ENCODE data around the gene NWD2.
"Not testable (repeated sequence)": the region's sequence is repeated elsewhere in the genome, so short reads cannot be mapped to it uniquely, and the experiment has no call there.

NWD2 gene, protein sequence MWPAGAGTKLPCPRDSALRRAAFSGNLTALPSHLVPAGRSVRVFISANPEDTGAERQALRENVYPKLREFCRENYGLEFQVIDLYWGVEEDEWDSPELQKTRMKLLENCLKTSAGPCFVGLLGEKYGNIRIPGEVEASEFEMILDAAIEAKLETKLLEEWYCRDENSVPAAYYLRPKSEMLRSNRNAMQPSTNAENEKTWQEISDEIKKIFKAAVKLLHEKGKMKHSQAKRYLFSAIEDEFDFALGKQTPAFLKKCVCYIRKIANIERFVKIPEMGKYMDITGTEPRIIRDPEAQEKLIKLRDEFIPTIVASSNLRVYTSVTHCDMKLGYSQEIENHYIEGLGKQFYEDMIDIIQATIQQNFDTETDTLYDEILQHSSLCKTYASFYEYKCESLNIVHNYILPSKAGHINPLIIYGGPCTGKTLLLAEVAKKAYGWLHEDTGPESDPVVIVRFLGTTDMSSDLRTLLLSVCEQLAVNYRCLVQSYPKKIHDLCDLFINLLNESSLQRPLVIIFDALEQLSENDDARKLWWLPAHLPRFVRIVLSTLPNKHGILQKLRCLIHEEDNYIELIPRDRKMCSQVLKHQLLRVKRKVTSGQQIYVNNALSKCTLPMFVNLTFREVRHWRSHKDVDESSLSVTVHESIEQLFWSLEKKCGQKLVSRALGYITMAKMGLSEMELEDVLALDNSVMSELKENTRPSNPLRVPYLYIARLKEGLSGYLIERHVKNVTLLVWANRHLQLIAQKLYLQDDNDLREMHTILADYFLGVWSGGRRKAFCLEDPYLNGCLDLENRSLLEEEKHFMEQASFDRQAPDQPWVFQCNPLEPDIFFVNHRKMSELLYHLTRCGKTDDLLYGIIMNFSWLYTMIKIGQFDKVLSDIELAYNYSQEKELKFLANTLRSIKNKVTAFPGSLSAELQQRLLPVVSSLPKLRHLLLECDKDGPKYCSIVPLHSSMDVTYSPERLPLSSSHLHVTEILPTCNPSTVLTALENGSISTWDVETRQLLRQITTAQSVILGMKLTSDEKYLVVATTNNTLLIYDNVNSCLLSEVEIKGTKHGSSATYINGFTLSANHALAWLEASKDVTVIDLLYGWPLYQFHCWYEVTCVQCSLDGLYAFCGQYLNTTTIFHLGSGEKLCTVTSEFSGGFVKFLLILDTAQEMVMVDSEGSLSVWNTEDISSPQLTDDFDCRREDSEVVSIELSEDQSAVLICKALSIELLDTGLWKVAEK (N-terminal part only)

GRCh38 chr4:37244583-37245390 is at the start of gene NWD2:
NWD2 (plus strand) TSS chr4:37244743; CDS start chr4:37245068, 325 bp downstream.
- no peak for DNase-seq (ENCODE audit: low spot score)

DNA sequence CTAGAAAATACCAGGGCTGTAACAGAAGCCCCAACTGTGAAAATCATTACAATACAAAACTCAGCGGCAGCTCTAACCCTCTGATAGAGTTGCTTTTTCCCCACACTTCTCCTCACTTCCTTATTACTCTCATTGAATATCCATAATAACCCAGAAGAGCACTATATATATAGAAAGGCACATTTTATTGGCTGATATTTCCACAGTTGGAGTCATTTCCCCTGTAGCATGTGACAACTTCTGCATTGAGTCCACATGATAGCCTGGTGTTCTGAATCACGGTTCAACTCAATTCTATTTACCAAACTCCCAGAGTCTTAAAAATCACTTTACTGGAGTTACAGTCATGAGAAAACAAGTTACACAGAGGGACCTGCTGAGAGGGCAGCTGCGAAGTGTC is 46.6 kb upstream of the NWD2 start:
- DNase-seq (ENCODE audit: low spot score), result no peak

- not testable (repeated sequence) for DNase-seq (ENCODE audit: low spot score)
Observed at GRCh38 chr4:37204740-37205139, 39.8 kb upstream of the NWD2 start.

- DNase-seq (ENCODE audit: low spot score), result no peak
Observed at GRCh38 chr4:37216209-37216608, 28.3 kb upstream of the NWD2 start.

DNA sequence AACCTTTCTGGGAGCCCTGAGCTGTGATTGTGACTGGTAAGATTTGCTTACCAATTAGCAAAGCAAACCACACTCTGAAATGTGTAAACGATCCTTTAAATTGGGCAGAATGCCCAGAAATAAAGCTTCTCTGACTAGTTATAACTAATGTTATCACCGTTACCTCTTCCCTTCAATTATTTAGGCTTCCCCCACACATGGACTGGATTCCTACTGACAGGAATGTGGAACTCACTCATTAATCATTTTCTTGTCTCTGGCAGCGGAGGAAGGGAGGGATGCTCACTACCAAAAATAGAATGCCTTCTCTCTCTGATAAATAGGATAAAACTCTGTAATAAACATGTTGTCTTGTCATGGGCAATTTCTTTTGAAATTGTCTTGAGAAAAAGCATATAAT is 25.3 kb upstream of the NWD2 start:
- no peak for DNase-seq (ENCODE audit: low spot score)

GRCh38 chr4:37219990-37220389 is 24.6 kb upstream of the NWD2 start:
- DNase-seq (ENCODE audit: low spot score), result no peak

DNA sequence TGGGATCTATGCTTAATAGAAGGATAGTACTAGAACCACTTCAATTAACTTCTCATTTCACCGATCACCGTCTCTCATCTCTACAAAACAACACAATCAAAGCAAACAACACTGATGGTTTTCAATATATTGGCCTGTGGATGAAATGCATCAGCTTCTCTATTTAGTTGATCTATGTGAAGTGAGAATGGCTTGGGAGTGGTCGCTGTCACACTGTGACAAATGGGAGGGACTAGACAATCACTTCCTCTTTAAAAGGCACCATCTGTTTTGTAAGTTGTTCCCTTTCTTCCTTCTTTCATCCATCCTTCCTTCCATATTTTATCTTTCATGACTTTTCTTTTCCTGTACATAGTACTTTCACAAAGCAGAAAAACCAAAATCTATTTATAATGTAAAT is 23.9 kb upstream of the NWD2 start:
- DNase-seq (ENCODE audit: low spot score), result no peak

DNA sequence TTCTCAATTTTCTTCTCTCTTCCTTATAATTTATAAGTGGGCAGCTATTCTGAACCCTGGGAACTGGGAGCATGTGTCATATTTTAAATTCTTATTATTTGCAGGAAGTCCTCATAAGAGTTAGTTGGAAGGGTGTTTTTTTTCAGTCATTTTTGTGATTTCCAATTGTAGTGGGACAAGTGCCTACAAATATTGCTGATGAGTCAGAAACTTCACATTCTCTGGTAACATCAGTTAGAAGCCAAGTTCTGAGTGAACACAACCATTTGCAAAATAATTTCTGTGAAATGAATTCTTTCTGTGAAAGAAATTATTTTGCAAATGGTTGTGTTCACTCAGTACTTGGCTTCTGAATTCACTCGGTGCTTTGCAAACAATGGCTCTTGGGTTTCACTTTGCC is 20.8 kb upstream of the NWD2 start:
- DNase-seq (ENCODE audit: low spot score), result no peak

DNA sequence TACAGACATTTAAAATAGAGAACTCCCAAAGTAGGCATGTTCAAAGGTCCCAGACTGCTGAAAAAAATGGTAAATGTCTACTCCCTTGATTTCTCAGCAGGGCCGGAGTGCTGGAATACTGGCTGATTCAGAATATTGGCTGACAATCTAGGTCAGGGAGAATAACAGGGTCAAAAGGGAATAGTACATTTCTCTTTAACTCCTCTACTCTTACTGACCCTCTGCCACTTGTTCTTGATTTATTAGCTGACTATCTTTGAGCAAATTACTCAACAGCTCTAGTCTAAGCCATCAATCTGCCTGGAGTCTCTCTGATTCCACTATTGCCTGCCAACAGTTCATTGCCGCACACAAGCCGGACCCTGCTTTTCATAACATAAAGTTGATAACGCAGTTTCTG is 19.7 kb upstream of the NWD2 start:
- DNase-seq (ENCODE audit: low spot score), result no peak

DNA sequence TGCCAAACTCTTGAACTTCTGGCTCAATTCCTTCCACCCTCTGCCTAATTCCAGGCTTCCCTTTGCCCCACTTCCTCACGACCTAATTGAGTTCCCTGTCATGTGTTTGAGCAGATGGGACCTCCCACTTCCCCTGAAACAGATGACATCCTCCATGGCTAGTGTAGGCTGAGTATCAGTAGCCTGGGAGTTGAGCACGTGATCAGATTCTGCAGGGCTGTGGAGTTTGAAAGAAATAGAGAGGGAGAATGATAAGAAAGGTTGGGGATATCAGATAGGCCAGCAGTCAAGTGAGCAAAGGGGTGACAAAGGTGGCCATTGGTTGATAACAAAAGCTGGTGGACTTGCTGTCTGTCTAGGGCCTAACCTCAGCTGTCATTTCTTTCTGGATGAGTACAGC is 18.8 kb upstream of the NWD2 start:
- DNase-seq (ENCODE audit: low spot score), result no peak

DNA sequence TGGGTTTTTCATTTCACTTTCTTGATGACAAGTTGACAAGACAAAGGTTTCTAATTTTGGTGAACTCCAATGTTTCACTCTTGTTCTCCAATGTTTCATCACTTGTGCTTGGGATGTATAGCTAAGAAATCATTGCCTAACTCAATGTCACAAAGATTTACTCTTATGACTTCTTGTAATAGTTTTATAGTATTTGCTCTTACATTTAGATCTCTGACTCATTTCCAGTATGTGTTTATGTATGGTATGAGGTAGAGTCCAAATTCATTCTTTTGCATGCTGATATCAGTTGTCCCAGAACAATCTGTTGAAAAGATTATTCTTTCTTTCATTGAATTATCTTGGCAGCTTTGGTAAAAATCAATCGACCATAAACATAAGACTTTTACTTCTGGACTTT is 12.2 kb upstream of the NWD2 start:
- no peak for DNase-seq (ENCODE audit: low spot score)

DNA sequence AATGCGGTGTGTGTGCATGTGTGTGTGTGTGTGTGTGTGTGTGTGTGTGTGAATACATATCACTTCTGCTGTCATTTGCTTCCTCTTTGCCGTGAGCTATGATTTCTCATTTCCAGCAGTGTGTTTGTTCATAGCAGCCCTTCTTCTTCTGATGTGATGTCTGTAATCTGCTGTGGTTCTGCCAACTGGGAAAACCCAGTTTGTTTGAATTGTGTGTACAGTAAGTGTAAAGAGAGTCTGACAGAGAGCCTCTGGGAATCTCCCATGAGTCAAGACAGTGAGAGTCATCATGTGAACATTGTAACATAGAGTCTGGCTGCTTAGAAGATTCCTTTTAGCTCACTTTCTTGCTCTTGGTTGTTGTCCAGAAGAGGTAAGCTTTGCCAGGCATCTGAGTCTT is 8.4 kb upstream of the NWD2 start:
- DNase-seq (ENCODE audit: low spot score), result no peak

DNA sequence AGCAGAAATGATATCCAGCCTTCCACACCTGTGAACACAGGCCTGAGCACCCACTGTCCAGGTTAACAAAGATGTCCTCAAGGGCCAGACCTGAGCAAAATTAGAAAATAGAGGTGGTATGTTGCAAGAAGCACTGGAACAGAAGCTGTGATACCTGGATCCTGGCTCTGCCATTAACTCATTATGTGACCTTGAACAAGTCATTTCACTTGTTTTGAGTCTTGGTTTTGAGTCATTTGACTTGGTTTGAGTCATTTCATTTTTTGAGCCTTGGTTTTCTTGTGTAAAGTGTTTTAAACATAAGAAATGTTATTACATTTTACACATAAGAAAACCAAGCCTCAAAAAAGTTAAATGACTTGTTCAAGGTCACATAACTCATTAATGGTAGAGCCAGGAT is 2.9 kb upstream of the NWD2 start:
- DNase-seq (ENCODE audit: low spot score), result no peak

DNA sequence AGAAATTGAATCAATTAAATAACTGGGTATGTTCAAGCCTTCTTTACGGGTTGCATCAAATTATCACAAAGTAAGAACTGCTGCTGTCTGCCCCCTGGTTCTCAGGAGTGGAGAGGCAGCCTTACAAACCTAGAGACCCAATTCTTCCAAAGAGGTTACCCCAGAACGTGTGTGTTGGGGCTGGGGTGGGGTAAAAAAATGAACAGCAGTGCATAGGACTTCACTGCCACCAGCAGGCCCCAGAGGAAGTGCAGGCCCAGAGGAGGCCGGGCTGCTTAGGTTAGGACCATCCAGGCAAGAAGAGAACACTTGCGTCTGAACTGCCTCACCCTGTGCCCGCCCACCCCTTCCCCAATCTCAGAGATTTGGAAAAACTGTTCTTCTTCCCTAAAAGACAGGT is 1.5 kb upstream of the NWD2 start:
- peak; percentile 20 for DNase-seq (ENCODE audit: low spot score)

DNA sequence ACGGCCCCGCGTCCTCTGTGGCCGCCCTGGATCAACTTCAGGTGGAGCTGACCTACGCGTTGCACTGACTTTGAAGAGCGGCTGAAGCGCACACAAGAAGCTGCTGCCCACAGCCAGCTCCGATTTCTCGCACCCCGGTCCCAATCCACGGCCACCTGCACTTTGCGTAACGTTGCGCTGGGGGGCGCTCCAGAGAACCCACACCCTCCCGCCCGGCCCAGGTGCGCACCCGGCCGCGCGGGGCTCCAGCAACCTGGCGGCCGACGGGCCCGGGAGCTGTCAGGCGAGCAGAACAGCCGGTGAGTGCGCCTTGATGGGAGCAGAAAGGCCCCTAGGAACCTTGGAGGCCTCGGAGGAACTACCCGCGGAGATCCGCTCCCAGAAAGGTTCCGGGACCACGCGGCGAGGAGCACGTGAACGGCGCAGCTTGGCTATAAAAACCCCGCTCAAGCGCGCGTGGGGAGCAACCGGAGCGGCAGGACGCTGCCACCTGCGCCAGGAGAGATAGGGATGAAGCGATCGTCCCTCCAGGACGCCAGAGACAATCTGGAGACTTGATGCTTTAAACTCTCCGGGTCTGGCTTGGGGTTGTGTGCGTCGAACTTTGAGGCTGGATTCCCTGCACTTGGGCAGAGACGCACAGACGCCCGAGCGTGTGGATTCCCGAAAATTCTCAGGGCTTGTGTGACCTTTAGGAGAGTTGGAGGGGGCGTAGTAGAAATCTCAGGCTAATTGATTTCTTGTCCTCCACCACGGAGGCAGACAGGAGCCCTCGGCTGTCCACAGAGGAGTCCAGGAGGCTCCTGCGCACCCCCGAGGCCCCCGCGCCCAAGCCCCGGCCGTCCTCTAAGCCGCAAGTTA is 591 bp upstream of the NWD2 start:
- DNase-seq (ENCODE audit: low spot score), result no peak

DNA sequence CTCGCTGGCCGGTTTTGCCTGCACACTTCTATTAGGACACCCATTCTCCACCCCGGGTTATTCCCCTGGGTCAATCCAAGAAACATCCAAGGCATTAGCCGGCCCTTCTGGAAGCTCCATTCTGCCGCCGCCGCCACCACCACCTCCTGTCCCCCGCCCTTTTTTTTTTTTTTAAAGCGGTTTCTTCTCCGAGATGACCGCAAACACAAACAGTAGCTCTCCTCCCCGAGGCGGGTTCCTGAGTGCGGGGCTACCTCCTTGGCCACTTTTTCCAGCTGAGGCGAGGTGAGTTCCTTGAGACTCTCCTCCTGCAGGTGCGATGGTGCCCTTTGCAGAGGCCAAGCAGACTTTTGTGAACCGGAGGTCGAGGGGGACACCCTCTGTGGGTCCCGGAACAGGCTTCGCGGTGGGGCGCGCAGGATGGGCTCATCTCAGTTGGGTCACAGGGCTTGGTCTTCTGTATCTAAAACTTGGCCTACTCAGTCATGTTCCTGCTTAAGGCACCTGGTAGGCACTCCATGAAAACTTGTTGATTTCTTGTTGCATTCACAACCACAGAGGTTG is 930 bp downstream of the NWD2 start:
- no peak for DNase-seq (ENCODE audit: low spot score)

DNA sequence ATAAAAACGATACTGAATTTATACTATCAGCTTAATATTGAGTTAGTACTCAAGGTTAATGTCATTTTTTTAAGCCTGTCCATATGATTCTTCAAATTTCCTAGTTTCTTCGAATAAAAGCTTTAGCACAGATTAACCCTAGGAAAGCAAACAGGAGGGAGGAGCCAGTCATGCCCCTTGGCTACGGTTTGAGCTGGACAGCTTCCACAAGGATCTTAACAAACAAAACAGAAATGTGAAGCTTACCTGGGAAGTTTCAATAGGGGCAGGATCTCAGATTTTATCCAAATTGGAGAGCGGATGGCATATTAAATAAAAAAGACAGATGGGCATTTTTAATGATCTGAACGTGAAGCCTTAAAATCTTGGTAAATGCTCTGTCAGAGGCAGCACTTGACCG is 2.3 kb downstream of the NWD2 start:
- no peak for DNase-seq (ENCODE audit: low spot score)

- no peak for DNase-seq (ENCODE audit: low spot score)
Observed at GRCh38 chr4:37258221-37258620, 13.7 kb downstream of the NWD2 start.

GRCh38 chr4:37268319-37268718 is 23.8 kb downstream of the NWD2 start:
- no peak for DNase-seq (ENCODE audit: low spot score)

DNA sequence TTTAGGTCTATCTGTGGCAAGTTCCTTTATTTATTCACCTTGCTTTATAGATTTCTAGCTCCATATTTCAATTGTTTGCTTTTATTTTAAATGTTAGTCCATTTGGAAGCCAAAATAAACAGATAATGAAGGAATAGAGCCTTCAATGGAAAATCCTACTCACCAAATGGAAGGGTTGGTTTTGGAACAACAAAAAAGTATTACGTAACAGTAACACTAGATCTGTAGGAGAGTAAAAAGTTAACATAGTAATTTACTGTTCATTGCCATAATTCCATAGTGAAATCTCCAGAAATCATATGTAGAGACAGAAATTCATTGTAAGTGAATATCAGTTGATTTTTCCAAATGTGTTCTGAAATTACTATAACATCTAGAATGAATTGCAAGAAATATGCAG is 34.6 kb downstream of the NWD2 start:
- DNase-seq (ENCODE audit: low spot score), result no peak
